Measurements from ENCODE around the gene FBXW4.

The FBXW4 gene

GRCh38 chr10:101585841-101586240 lies 109.1 kb downstream of the FBXW4 start:
- DNase-seq (ENCODE audit: low read depth in 2 of 2), result no peak

- DNase-seq (ENCODE audit: low read depth in 2 of 2), result no peak
Observed at GRCh38 chr10:101580486-101581399, 114.2 kb downstream of the FBXW4 start.

GRCh38 chr10:101579516-101579870 lies 115.5 kb downstream of the FBXW4 start:
- no peak for DNase-seq (ENCODE audit: low read depth in 2 of 2)

GRCh38 chr10:101578803-101579515 lies 116.0 kb downstream of the FBXW4 start:
- no peak for DNase-seq (ENCODE audit: low read depth in 2 of 2)

- no peak for DNase-seq (ENCODE audit: low read depth in 2 of 2)
Observed at GRCh38 chr10:101578192-101578591, 116.8 kb downstream of the FBXW4 start.

- DNase-seq (ENCODE audit: low read depth in 2 of 2), result no peak
Observed at GRCh38 chr10:101577121-101577871, 117.7 kb downstream of the FBXW4 start.

- DNase-seq (ENCODE audit: low read depth in 2 of 2), result no peak
Observed at GRCh38 chr10:101576211-101576863, 118.6 kb downstream of the FBXW4 start.

- DNase-seq (ENCODE audit: low read depth in 2 of 2), result no peak
Observed at GRCh38 chr10:101575580-101576210, 119.3 kb downstream of the FBXW4 start.

- no peak for DNase-seq (ENCODE audit: low read depth in 2 of 2)
Observed at GRCh38 chr10:101575091-101575490, 119.9 kb downstream of the FBXW4 start.

GRCh38 chr10:101573885-101574753 lies 120.9 kb downstream of the FBXW4 start:
- DNase-seq (ENCODE audit: low read depth in 2 of 2), result no peak

GRCh38 chr10:101572785-101573184 lies 122.2 kb downstream of the FBXW4 start:
- no peak for DNase-seq (ENCODE audit: low read depth in 2 of 2)

GRCh38 chr10:101572126-101572525 lies 122.8 kb downstream of the FBXW4 start:
- no peak for DNase-seq (ENCODE audit: low read depth in 2 of 2)

- no peak for DNase-seq (ENCODE audit: low read depth in 2 of 2)
Observed at GRCh38 chr10:101571271-101571925, 123.6 kb downstream of the FBXW4 start.

- DNase-seq (ENCODE audit: low read depth in 2 of 2), result no peak
Observed at GRCh38 chr10:101570428-101571270, 124.3 kb downstream of the FBXW4 start.

- peak; percentile 18 to 29 for DNase-seq (ENCODE audit: low read depth in 2 of 2)
Observed at GRCh38 chr10:101569622-101570427, 125.1 kb downstream of the FBXW4 start.

- DNase-seq (ENCODE audit: low read depth in 2 of 2), result no peak
Observed at GRCh38 chr10:101569323-101569621, 125.7 kb downstream of the FBXW4 start.

GRCh38 chr10:101568054-101568745 lies 126.8 kb downstream of the FBXW4 start:
- no peak for DNase-seq (ENCODE audit: low read depth in 2 of 2)

Data from fibroblast of skin of left biceps (primary cell).